Lower leg skin (tissue), 4 donors: ENCODE measurements around the gene ENTPD6. TPM values are rescaled to one million over a fixed set of nuclear protein-coding genes. Genes with fewer than 3 reads are reported as not detected.
"Not testable (repeated sequence)": the region's sequence is repeated elsewhere in the genome, so short reads cannot be mapped to it uniquely, and the experiment has no call there.

Experiments
- DNase-seq, 2 donors: peaks; one replicate each; pipeline ENCODE4 v3.0.0-alpha.2; 2019; ENCODE audit warnings: low spot score in 2 of 2
- H3K4me3 ChIP-seq: fragments of 200-600 bp; sonication (generic); 2 replicates; pipeline ENCODE4 v1.5.1; 2017; ENCODE audit warnings: mild to moderate bottlenecking, low read depth; ENCODE audit not compliant: poor library complexity, severe bottlenecking
- CTCF ChIP-seq, 3 donors: fragments of 450-650 bp; IDR thresholded peaks; one replicate each; pipeline ENCODE4 v1.5.1; 2016; ENCODE audit warnings: antibody characterized with exemption in 3 of 3, mild to moderate bottlenecking in 3 of 3, moderate library complexity in 2 of 3
- POLR2A ChIP-seq, 2 donors: fragments of 450-650 bp; IDR thresholded peaks; one replicate each; pipeline ENCODE4 v1.6.1; 2016 to 2017; ENCODE audit warnings: antibody characterized with exemption in 2 of 2, mild to moderate bottlenecking in 1 of 2, moderate library complexity in 1 of 2
- WGBS, 2 donors: methylation state at CpG; one replicate each; pipeline ENCODE4 v1.1.5; 2018; 5-methylcytosine and 5-hydroxymethylcytosine counted together
- intact Hi-C: fragments of 100-400 bp; cut with DNase I; formaldehyde crosslinking; loops from one replicate; pipeline ENCODE4 v1.15.0; 2023; ENCODE audit warnings: low total_unique reads
- total RNA-seq, 4 donors: library from RNA; depleted of rRNA; stranded (reverse); fragments of >200 nt; gene quantifications; one replicate each; pipeline ENCODE4 v1.1.0, GENCODE V29; 2016

The ENTPD6 gene
- total RNA-seq, 4 donors from 2014 or later, result 37.5 to 59.7 (median 43.0) TPM

- peak; percentile 91 to 93 for DNase-seq
- WGBS, 2 donors, result 19 to 24% methylated on average over 8 to 10 of the region's 10 CpGs
- no peak overlapping the region for H3K4me3 ChIP-seq
- intact Hi-C loops, result no loop called here
- no peak for TF ChIP-seq POLR2A (IDR thresholded peaks at IDR 0.05)
- no peak for TF ChIP-seq CTCF (IDR thresholded peaks at IDR 0.05)
Observed at GRCh38 chr20:25237610-25238318, 42.3 kb downstream of the ENTPD6 start.

GRCh38 chr20:25238319-25239037, 43.0 kb downstream of the ENTPD6 start:
- intact Hi-C loops, result no loop called here
- DNase-seq, result no peak
- 81 to 88% methylated on average over 12 of the region's 12 CpGs for WGBS, 2 donors
- H3K4me3 ChIP-seq, result no peak overlapping the region
- TF ChIP-seq POLR2A (IDR thresholded peaks at IDR 0.05) (no peak), CTCF (IDR thresholded peaks at IDR 0.05) (no peak)

- intact Hi-C loops, result loop anchor here (10.0 kb wide), 1 partner anchor 45 kb away; the partner anchor contains the start of gene ENTPD6
- no peak overlapping the region for H3K4me3 ChIP-seq
- TF ChIP-seq POLR2A (IDR thresholded peaks at IDR 0.05), result no peak
- no peak for TF ChIP-seq CTCF (IDR thresholded peaks at IDR 0.05)
- WGBS, 2 donors, result 90 to 95% methylated on average over 17 to 19 of the region's 19 CpGs
- DNase-seq, result peak in 1 of 2 donors; percentile 82
Observed at GRCh38 chr20:25239387-25240370, 44.2 kb downstream of the ENTPD6 start.

GRCh38 chr20:25240851-25241658, 45.5 kb downstream of the ENTPD6 start:
- peak in 1 of 2 donors; percentile 2 for DNase-seq
- intact Hi-C loops, result loop anchor here (10.0 kb wide), 1 partner anchor 46 kb away; the partner anchor contains the start of gene ENTPD6
- H3K4me3 ChIP-seq, result not testable (repeated sequence)
- WGBS, 2 donors, result 70 to 76% methylated on average over 9 of the region's 9 CpGs

GRCh38 chr20:25241659-25241955, 46.1 kb downstream of the ENTPD6 start:
- 44 to 53% methylated on average over 4 of the region's 4 CpGs for WGBS, 2 donors
- peak in 1 of 2 donors; percentile 39 for DNase-seq
- H3K4me3 ChIP-seq, result not testable (repeated sequence)
- intact Hi-C loops, result loop anchor here (10.0 kb wide), 1 partner anchor 47 kb away; the partner anchor contains the start of gene ENTPD6

GRCh38 chr20:25242231-25242630, 46.7 kb downstream of the ENTPD6 start:
- H3K4me3 ChIP-seq, result no peak overlapping the region
- TF ChIP-seq CTCF (IDR thresholded peaks at IDR 0.05), result no peak
- WGBS, 2 donors, result 86 to 92% methylated on average over 10 of the region's 10 CpGs
- intact Hi-C loops, result loop anchor here (10.0 kb wide), 1 partner anchor 47 kb away; the partner anchor contains the start of gene ENTPD6
- DNase-seq, result peak in 1 of 2 donors; percentile 68
